HepG2 (cell line): ENCODE data around the gene KLHL11. TPM values are rescaled to one million over a fixed set of nuclear protein-coding genes. Genes with fewer than 3 reads are reported as not detected.

Source experiments
- ATF4 ChIP-seq, 2 experiments: fragments of 450-650 bp in 1 of 2; sonication (generic) in 1 of 2; formaldehyde crosslinking; IDR thresholded peaks; 2 replicates each; pipeline versions ENCODE4 v1.5.0 to v1.8.0; 2020 to 2022; ENCODE audit warnings: mild to moderate bottlenecking in 1 of 2, missing genetic modification reagents in 1 of 2
- CREB3 ChIP-seq: sonication (generic); formaldehyde crosslinking; IDR thresholded peaks from 2 replicates; pipeline ENCODE4 v1.5.0; 2020; ENCODE audit warnings: missing genetic modification reagents
- DR1 ChIP-seq: sonication (generic); formaldehyde crosslinking; IDR thresholded peaks from 2 replicates; pipeline ENCODE4 v1.8.0; 2021; ENCODE audit warnings: mild to moderate bottlenecking, missing genetic modification reagents, inconsistent platforms
- HOXA9 ChIP-seq: sonication (generic); formaldehyde crosslinking; IDR thresholded peaks from 2 replicates; pipeline ENCODE4 v1.8.1; 2022; ENCODE audit warnings: missing genetic modification reagents, mild to moderate bottlenecking, moderate library complexity, borderline replicate concordance
- NR0B2 ChIP-seq: sonication (generic); formaldehyde crosslinking; IDR thresholded peaks from 2 replicates; pipeline ENCODE4 v1.4.0; 2020; ENCODE audit warnings: mild to moderate bottlenecking, missing genetic modification reagents
- PBX2 ChIP-seq: IDR thresholded peaks from 2 replicates; pipeline ENCODE4 v1.6.1; 2016; ENCODE audit warnings: control low read depth
- PRDM15 ChIP-seq: sonication (generic); formaldehyde crosslinking; IDR thresholded peaks from 2 replicates; pipeline ENCODE4 v1.4.0; 2020; ENCODE audit warnings: missing genetic modification reagents
- RNF2 ChIP-seq: fragments of 450-650 bp; conservative IDR thresholded peaks from 2 replicates; pipeline ENCODE4 v1.6.1; 2016; ENCODE audit warnings: low read depth
- SKIL ChIP-seq: sonication (generic); formaldehyde crosslinking; IDR thresholded peaks from 2 replicates; pipeline ENCODE4 v1.8.0; 2022; ENCODE audit warnings: missing genetic modification reagents, mild to moderate bottlenecking, moderate library complexity, borderline replicate concordance
- SNAPC5 ChIP-seq: sonication (generic); formaldehyde crosslinking; IDR thresholded peaks from 2 replicates; pipeline ENCODE4 v1.8.1; 2023; ENCODE audit warnings: mild to moderate bottlenecking, missing genetic modification reagents, borderline replicate concordance
- ZFP41 ChIP-seq: sonication (generic); formaldehyde crosslinking; IDR thresholded peaks from 2 replicates; pipeline ENCODE4 v1.4.0; 2020; ENCODE audit warnings: mild to moderate bottlenecking, missing genetic modification reagents, borderline replicate concordance
- ZFY ChIP-seq: sonication (generic); formaldehyde crosslinking; IDR thresholded peaks from 2 replicates; pipeline ENCODE4 v1.4.0; 2020; ENCODE audit warnings: missing genetic modification reagents
- ZNF124 ChIP-seq: sonication (generic); formaldehyde crosslinking; IDR thresholded peaks from 2 replicates; pipeline ENCODE4 v1.4.0; 2020; ENCODE audit warnings: missing genetic modification reagents
- ZNF138 ChIP-seq: sonication (generic); formaldehyde crosslinking; IDR thresholded peaks from 2 replicates; pipeline ENCODE4 v1.5.0; 2020; ENCODE audit warnings: mild to moderate bottlenecking, low read depth, missing genetic modification reagents
- ZNF263 ChIP-seq: sonication (generic); formaldehyde crosslinking; IDR thresholded peaks from 2 replicates; pipeline ENCODE4 v1.4.0; 2020; ENCODE audit warnings: missing genetic modification reagents
- ZNF354B ChIP-seq: sonication (generic); formaldehyde crosslinking; IDR thresholded peaks from 2 replicates; pipeline ENCODE4 v1.8.0; 2022; ENCODE audit warnings: mild to moderate bottlenecking, missing genetic modification reagents
- ZNF451 ChIP-seq: sonication (generic); formaldehyde crosslinking; IDR thresholded peaks from 2 replicates; pipeline ENCODE4 v1.5.0; 2020; ENCODE audit warnings: mild to moderate bottlenecking, missing genetic modification reagents
- ZNF775 ChIP-seq: sonication (generic); formaldehyde crosslinking; IDR thresholded peaks from 2 replicates; pipeline ENCODE4 v1.4.0; 2020; ENCODE audit warnings: missing genetic modification reagents, mild to moderate bottlenecking, moderate library complexity, borderline replicate concordance
- polyA plus RNA-seq, 8 experiments: library from polyadenylated mRNA; depleted of rRNA in 3 of 8; stranded (reverse) in 7 of 8; unstranded in 1 of 8; fragments of >200 nt; fragmentation: Illumina TruSeq in 4 of 8; extraction: Trizol in 4 of 8; gene quantifications; 2 replicates each; pipeline versions ENCODE4 v1.2.1 to v1.2.3, GENCODE V29; 2011 to 2016; ENCODE audit warnings: low read depth in 4 of 8, missing spikeins in 1 of 8, mixed read lengths in 1 of 8; ENCODE audit not compliant: insufficient read depth in 1 of 8
- total RNA-seq, 5 experiments: library from RNA; depleted of rRNA; stranded (reverse); fragments of >200 nt; fragmentation: Illumina TruSeq; extraction: Trizol; gene quantifications; 2 replicates each; pipeline ENCODE4 v1.2.3, GENCODE V29; 2016; ENCODE audit warnings: low read depth in 1 of 5

KLHL11 gene
- total and polyA plus RNA-seq, 2 of the 13 experiments (the other 11 are each of a cell fraction or from before 2014, with no cell fraction given), result 7.7 to 27.5 TPM

- TF ChIP-seq ATF4 (CRISPR knock-in tag; IDR thresholded peaks at IDR 0.05) (peak in 1 of 2 experiments; percentile 67; a peak in 2 of 4 replicates), ZFP41 (CRISPR knock-in tag) (peak; percentile 26; the same call in 1 of the 2 replicates), DR1 (peak; percentile 67; the same call in 1 of the 2 replicates), ZNF775 (CRISPR knock-in tag) (no peak), ZNF451 (peak; percentile 71), ZNF354B (CRISPR knock-in tag) (peak; percentile 15; the same call in 1 of the 2 replicates), ZNF124 (CRISPR knock-in tag) (peak; percentile 59; the same call in 1 of the 2 replicates), PRDM15 (CRISPR knock-in tag) (peak; percentile 49; the same call in 1 of the 2 replicates), ZNF138 (CRISPR knock-in tag) (peak; percentile 85; the same call in 1 of the 2 replicates), SKIL (CRISPR knock-in tag) (peak; percentile 25; the same call in 1 of the 2 replicates), ZFY (CRISPR knock-in tag) (peak; percentile 98), NR0B2 (CRISPR knock-in tag) (peak; percentile 86; the same call in 1 of the 2 replicates), HOXA9 (CRISPR knock-in tag) (peak; percentile 78), CREB3 (CRISPR knock-in tag) (peak; percentile 92), PBX2 (CRISPR knock-in tag) (peak; percentile 27; the same call in 1 of the 2 replicates), ZNF263 (CRISPR knock-in tag) (peak; percentile 57; the same call in 1 of the 2 replicates), SNAPC5 (CRISPR knock-in tag) (peak; percentile 70; the same call in 1 of the 2 replicates), RNF2 (peak; percentile 91)
Measured at GRCh38 chr17:41811549-41812380, 53.5 kb downstream of the KLHL11 start, which contains the start of gene P3H4 (continued).
